Osteocyte (in vitro differentiated cells): ENCODE results near the gene ASTN2. TPM values are rescaled to one million over a fixed set of nuclear protein-coding genes. Genes with fewer than 3 reads are reported as not detected.

Experiments
- DNase-seq: peaks from one replicate; pipeline ENCODE4 v3.0.0; 2021; ENCODE audit warnings: mixed read lengths; ENCODE audit not compliant: unreplicated experiment; ENCODE audit errors: extremely low spot score
- H3K27ac Mint-ChIP-seq: one replicate; pipeline ENCODE4 v1.8.0; 2021; ENCODE audit warnings: mild to moderate bottlenecking, mixed read lengths; ENCODE audit not compliant: unreplicated experiment
- H3K27me3 Mint-ChIP-seq: one replicate; pipeline ENCODE4 v1.8.0; 2021; ENCODE audit warnings: mixed read lengths; ENCODE audit not compliant: unreplicated experiment
- H3K36me3 Mint-ChIP-seq: one replicate; pipeline ENCODE4 v1.8.0; 2021; ENCODE audit warnings: mixed read lengths; ENCODE audit not compliant: unreplicated experiment
- H3K4me1 Mint-ChIP-seq: one replicate; pipeline ENCODE4 v1.8.0; 2021; ENCODE audit warnings: mixed read lengths; ENCODE audit not compliant: unreplicated experiment
- H3K4me3 Mint-ChIP-seq: one replicate; pipeline ENCODE4 v1.8.0; 2021; ENCODE audit warnings: mild to moderate bottlenecking, moderate library complexity, mixed read lengths; ENCODE audit not compliant: unreplicated experiment
- H3K9me3 Mint-ChIP-seq: one replicate; pipeline ENCODE4 v1.8.0; 2021; ENCODE audit warnings: mixed read lengths; ENCODE audit not compliant: unreplicated experiment
- total RNA-seq: library from RNA; stranded (reverse); gene quantifications from 2 replicates; pipeline ENCODE4 v1.2.1, GENCODE V29; 2021
- TF ChIP-seq, protein P1 (sequence below): fragments of 200-600 bp; sonication (generic); IDR thresholded peaks from 2 replicates; pipeline ENCODE4 v1.5.0; 2021; ENCODE audit warnings: antibody characterized with exemption, mild to moderate bottlenecking, moderate library complexity

ASTN2 gene
- total RNA-seq, 1 donor from 2014 or later = 2.3 TPM

DNA sequence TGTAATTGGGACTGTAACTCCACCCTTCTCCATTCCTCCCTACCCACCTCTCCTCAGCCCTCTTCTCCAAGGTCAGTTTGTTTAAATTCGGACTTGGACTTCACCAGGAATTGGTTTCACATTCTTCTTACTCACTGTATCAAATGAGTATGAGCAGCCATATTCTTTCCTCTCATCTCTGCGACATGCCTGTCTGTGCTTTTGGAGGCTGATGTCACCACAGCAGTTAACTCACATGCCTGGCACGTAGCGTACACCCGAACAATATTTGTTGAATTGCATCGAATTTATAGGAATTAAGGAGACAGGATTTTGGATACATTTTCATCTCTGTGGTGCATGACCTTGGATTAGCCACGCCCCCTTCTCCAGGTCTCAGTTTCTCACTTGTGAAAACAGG is 291.1 kb downstream of the ASTN2 start:
- no peaks in the 10 kb centered on the region for H3K9me3 Mint-ChIP-seq
- no peak overlapping the region for H3K4me3 Mint-ChIP-seq

GRCh38 chr9:117122953-117123352 is 291.9 kb downstream of the ASTN2 start:
- TF ChIP-seq, protein P1, sequence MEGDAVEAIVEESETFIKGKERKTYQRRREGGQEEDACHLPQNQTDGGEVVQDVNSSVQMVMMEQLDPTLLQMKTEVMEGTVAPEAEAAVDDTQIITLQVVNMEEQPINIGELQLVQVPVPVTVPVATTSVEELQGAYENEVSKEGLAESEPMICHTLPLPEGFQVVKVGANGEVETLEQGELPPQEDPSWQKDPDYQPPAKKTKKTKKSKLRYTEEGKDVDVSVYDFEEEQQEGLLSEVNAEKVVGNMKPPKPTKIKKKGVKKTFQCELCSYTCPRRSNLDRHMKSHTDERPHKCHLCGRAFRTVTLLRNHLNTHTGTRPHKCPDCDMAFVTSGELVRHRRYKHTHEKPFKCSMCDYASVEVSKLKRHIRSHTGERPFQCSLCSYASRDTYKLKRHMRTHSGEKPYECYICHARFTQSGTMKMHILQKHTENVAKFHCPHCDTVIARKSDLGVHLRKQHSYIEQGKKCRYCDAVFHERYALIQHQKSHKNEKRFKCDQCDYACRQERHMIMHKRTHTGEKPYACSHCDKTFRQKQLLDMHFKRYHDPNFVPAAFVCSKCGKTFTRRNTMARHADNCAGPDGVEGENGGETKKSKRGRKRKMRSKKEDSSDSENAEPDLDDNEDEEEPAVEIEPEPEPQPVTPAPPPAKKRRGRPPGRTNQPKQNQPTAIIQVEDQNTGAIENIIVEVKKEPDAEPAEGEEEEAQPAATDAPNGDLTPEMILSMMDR = no peak
- H3K4me3 Mint-ChIP-seq = no peak overlapping the region
- H3K27ac Mint-ChIP-seq = no peak overlapping the region
- DNase-seq = no peak
- no peaks in the 10 kb centered on the region for H3K9me3 Mint-ChIP-seq
- no peaks in the 10 kb centered on the region for H3K36me3 Mint-ChIP-seq
- no peaks in the 10 kb centered on the region for H3K4me1 Mint-ChIP-seq
- no peaks in the 10 kb centered on the region for H3K27me3 Mint-ChIP-seq

More for the DNA sequence above, 291.1 kb downstream of the ASTN2 start:
- TF ChIP-seq, protein P1 = no peak
- Mint-ChIP-seq H3K36me3 (no peaks in the 10 kb centered on the region), H3K27me3 (no peaks in the 10 kb centered on the region), H3K4me1 (no peaks in the 10 kb centered on the region), H3K27ac (no peak overlapping the region)
- no peak for DNase-seq

- Mint-ChIP-seq H3K9me3 (no peaks in the 10 kb centered on the region), H3K4me3 (no peak overlapping the region), H3K27ac (no peak overlapping the region), H3K4me1 (no peaks in the 10 kb centered on the region), H3K36me3 (no peaks in the 10 kb centered on the region), H3K27me3 (no peaks in the 10 kb centered on the region)
- DNase-seq = no peak
- TF ChIP-seq, protein P1 = no peak
Observed at GRCh38 chr9:117122102-117122501, 292.8 kb downstream of the ASTN2 start.

GRCh38 chr9:117121316-117121715 is 293.5 kb downstream of the ASTN2 start:
- Mint-ChIP-seq H3K36me3 (no peaks in the 10 kb centered on the region), H3K27me3 (no peaks in the 10 kb centered on the region), H3K9me3 (no peaks in the 10 kb centered on the region), H3K4me1 (no peaks in the 10 kb centered on the region), H3K27ac (no peak overlapping the region), H3K4me3 (no peak overlapping the region)
- DNase-seq = no peak
- TF ChIP-seq, protein P1 = no peak

- DNase-seq = no peak
- Mint-ChIP-seq H3K27ac (no peak overlapping the region), H3K4me3 (no peak overlapping the region), H3K9me3 (no peaks in the 10 kb centered on the region), H3K36me3 (no peaks in the 10 kb centered on the region), H3K27me3 (no peaks in the 10 kb centered on the region), H3K4me1 (no peaks in the 10 kb centered on the region)
- TF ChIP-seq, protein P1 = no peak
Observed at GRCh38 chr9:117120061-117120460, 294.8 kb downstream of the ASTN2 start.
